SJCRH30 (cell line): ENCODE data around the gene ZBTB39. TPM values are rescaled to one million over a fixed set of nuclear protein-coding genes. Genes with fewer than 3 reads are reported as not detected.
A peak's percentile ranks its signal among the peaks of the same experiment; 100 is the strongest.
"Not testable (repeated sequence)": the region's sequence is repeated elsewhere in the genome, so short reads cannot be mapped to it uniquely, and the experiment has no call there.

Experiments
- DNase-seq, 2 experiments: peaks; one replicate each; pipeline ENCODE4 v3.0.0-alpha.2; 2015 to 2020
- H3K27ac ChIP-seq: fragments of 250-450 bp; sonication (Bioruptor Pico); 2 replicates; pipeline ENCODE4 v1.5.1; 2020; ENCODE audit warnings: mild to moderate bottlenecking, moderate library complexity
- H3K27me3 ChIP-seq: fragments of 250-450 bp; sonication (Bioruptor Pico); 2 replicates; pipeline ENCODE4 v1.5.1; 2020; ENCODE audit warnings: mild to moderate bottlenecking, moderate library complexity
- H3K36me3 ChIP-seq: fragments of 250-450 bp; sonication (Bioruptor Pico); 2 replicates; pipeline ENCODE4 v1.5.1; 2020; ENCODE audit warnings: mild to moderate bottlenecking, moderate library complexity
- H3K4me1 ChIP-seq: fragments of 250-450 bp; sonication (Bioruptor Pico); 2 replicates; pipeline ENCODE4 v1.5.1; 2020; ENCODE audit warnings: mild to moderate bottlenecking, moderate library complexity
- H3K4me3 ChIP-seq: fragments of 250-450 bp; sonication (Bioruptor Pico); 2 replicates; pipeline ENCODE4 v1.5.1; 2020; ENCODE audit warnings: mild to moderate bottlenecking, moderate library complexity
- H3K9me3 ChIP-seq: fragments of 250-450 bp; sonication (Bioruptor Pico); replicated peaks from 2 replicates; pipeline ENCODE4 v1.5.1; 2020; ENCODE audit warnings: mild to moderate bottlenecking, moderate library complexity
- total RNA-seq: library from RNA; depleted of rRNA; stranded (reverse); fragments of >200 nt; shearing (Covaris generic); gene quantifications from 2 replicates; pipeline ENCODE4 v1.2.3, GENCODE V29; 2014

ZBTB39 gene
- total RNA-seq, 1 experiment from 2014 or later: 101 TPM

DNA sequence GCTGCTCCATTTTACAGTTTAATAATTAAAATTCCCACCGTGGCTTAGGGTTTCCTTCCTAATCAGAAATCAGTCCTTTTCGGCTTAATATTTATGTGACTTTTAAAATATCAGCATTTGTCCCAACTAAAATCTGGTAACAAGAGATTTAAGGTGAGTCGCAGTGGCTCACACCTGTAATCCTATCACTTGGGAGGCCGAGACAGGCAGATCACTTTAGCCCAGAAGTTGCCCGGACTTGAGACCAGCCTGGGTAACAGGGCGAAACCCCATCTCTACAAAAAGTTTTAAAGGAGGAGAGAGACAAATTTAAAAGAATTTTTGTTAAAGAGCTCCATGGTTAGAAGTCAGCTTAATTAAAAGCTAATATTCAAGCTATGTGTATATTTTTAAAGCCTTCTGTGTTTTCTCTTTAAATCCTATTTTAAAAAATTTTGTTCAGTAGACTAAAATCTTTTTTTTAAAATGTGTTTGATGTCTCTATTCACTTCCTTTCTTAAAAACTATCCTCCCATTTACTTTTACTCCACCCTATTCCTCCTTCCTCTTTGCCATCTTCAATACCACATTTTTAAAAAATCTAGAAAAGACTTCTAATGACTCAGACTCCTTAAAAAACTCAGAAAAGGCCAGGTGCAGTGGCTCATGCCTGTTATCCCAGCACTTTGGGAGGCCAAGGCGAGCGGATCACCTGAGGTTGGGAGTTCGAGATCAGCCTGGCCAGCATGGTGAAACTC lies 13.8 kb upstream of the ZBTB39 start:
- no peaks in the 10 kb centered on the region; the same call in 1 of the 2 replicates for H3K36me3 ChIP-seq
- no peak overlapping the region for H3K4me3 ChIP-seq
- no peak overlapping the region for H3K27ac ChIP-seq
- DNase-seq: no peak
- H3K4me1 ChIP-seq: no peaks in the 10 kb centered on the region
- H3K27me3 ChIP-seq: peaks cover 83% of the 10 kb centered on the region
- H3K9me3 ChIP-seq: no peaks in the 10 kb centered on the region

DNA sequence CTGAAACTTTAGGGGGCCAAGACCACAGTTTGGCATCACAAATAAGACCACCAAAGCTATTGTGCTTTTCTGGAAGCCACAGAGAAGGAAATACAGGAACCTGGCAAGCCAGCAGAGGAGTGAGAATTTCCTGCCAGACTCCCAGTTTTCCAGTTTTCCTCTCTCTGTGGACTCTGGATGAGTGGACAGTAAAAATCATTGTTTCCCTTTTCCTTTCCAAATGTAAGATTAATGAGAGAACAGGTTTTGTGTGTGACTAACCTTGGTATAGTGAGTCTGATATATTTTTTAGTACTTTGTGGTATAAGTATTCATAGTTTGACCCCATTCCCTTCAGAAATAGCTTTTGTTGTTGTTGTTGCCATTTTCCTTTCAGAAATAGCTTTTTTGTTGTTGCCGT lies 12.6 kb upstream of the ZBTB39 start:
- H3K27ac ChIP-seq: no peak overlapping the region
- DNase-seq: no peak
- H3K4me1 ChIP-seq: no peaks in the 10 kb centered on the region
- H3K4me3 ChIP-seq: no peak overlapping the region
- no peaks in the 10 kb centered on the region for H3K9me3 ChIP-seq
- no peaks in the 10 kb centered on the region; the same call in 1 of the 2 replicates for H3K36me3 ChIP-seq
- peaks cover 82% of the 10 kb centered on the region for H3K27me3 ChIP-seq

GRCh38 chr12:57018353-57018752 lies 12.0 kb upstream of the ZBTB39 start:
- H3K4me3 ChIP-seq, H3K27ac ChIP-seq, DNase-seq, H3K9me3 ChIP-seq, H3K36me3 ChIP-seq, H3K4me1 ChIP-seq: not testable (repeated sequence)
- peaks cover 83% of the 10 kb centered on the region for H3K27me3 ChIP-seq

DNA sequence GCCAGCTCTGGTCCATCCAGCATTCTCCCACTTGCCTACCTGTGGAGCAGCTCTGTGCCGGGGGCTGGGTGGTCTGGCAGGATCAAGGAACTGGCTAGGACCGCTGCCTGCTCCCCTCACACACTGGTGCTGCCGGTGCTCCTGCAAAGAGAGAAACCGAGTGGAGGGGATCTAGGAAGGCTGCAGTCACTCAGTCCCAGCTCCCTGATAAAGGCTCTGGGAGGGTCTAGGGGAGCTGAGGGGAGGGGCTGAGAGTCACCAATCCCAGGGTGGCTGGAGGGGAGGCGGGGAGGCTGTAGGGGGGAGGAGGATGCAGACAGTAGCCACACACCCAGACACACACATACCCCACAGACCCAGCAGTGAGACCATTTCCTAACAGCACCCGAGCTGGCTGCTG lies 10.0 kb upstream of the ZBTB39 start, which contains the start of gene TAC3:
Gene TAC3, minus strand, starts transcription at position 182 of the 400 bp plus-strand sequence. CDS start 732 bp downstream, outside the sequence.
- Histone ChIP-seq H3K9me3 (no peaks in the 10 kb centered on the region), H3K4me1 (no peaks in the 10 kb centered on the region), H3K36me3 (no peaks in the 10 kb centered on the region; the same call in 1 of the 2 replicates), H3K27ac (no peak within 1 kb of the TSS), H3K4me3 (no peak within 1 kb of the TSS), H3K27me3 (peaks cover 83% of the 10 kb centered on the region)
- DNase-seq: peak in 1 of 2 experiments; percentile 57

DNA sequence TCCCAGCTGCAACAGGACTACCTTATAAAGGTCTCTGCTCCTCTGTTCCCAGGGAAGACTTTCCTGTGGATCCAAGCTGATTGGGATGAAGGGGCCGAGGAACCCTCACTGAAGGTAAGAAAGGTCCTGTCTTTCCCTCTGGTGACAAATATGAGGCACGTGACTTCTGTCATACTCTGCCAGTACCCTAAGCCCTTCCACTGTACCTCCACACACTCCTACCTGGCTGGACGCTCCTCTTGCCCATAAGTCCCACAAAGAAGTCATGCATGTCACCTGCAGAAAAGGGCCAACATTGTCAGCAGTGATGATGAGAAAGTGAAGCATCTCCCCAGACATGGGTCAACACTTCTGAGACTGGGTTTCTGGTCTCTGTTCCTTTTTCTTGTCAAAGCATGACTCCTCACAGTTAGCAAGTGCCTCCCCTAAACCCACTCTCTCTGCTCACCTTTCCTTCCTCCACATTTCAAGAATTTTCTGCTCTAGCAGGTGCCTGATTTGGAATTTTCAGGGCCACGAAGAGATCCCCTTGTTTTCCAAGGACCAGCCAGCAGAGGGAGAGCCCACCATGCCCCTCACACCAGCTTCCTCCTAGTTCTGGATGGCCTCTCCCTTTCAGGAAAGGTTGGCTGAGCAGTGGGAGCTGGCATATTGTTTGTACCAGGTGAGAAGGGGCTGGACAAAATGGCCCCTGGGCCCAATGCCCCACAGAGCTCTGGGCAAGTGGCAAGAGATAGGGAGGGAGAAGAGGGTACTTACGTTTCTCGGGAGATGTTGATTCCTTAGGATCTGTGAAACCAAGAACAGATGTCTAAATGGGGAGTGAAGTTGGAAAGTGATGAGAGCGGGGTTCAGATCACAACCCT lies 6.5 kb upstream of the ZBTB39 start:
- H3K9me3 ChIP-seq: no peaks in the 10 kb centered on the region
- no peak for DNase-seq
- peaks cover 71% of the 10 kb centered on the region for H3K27me3 ChIP-seq

DNA sequence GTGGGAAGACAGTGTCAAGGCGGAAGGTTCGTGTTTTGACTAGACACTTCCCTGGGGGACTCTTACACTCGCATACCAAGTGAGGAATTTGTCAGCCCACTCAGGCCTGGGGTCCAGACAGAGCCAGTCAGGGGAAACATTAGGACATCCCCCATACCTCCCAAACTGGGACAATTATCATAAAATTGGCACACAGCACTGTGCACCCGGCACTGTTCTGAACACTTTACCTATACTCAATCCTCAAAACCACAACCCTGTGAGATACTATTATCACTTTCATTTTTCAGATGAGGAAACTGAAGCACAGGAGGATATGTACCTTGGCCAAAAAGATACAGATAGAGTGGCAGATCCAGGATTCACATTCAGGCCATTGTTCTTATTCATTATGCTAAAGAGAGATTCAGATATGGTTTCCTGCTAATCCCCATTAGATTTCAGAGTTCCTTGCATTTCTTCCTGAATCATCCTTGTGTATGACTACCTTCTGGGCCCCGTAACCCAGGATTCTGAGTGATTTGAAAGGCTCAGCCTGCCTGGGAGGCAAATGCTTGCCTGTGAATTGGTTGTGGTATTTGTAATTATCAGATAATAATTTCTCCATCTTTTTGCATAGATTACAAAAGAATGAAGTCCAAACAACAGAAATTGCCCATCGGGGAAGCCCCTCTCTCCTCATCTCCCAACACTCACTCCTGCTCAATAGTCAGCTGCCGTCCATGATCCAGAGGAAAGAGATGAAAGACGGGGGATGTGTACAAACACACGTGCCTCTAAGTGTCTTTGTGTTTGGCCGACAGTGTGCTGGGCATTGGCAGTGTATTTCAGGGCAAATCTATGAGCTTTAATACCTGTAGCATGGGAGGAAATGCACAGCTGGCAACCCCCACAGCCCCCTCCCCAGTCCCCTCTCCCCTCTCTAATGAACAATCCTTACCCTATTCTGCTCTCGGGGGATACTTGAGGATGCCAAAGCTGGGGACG lies 5.4 kb upstream of the ZBTB39 start:
- H3K27me3 ChIP-seq: peaks cover 63% of the 10 kb centered on the region
- no peak overlapping the region for H3K27ac ChIP-seq
- no peaks in the 10 kb centered on the region for H3K9me3 ChIP-seq
- H3K36me3 ChIP-seq: no peaks in the 10 kb centered on the region
- H3K4me3 ChIP-seq: no peak overlapping the region
- DNase-seq: no peak
- peaks cover 13% of the 10 kb centered on the region for H3K4me1 ChIP-seq

More for the DNA sequence above, 6.5 kb upstream of the ZBTB39 start:
- Histone ChIP-seq H3K4me3 (no peak overlapping the region), H3K27ac (no peak overlapping the region), H3K36me3 (no peaks in the 10 kb centered on the region), H3K4me1 (peaks cover 11% of the 10 kb centered on the region)

- peaks cover 55% of the 10 kb centered on the region for H3K27me3 ChIP-seq
- no peaks in the 10 kb centered on the region for H3K36me3 ChIP-seq
- no peak for DNase-seq
- H3K4me1 ChIP-seq: peaks cover 14% of the 10 kb centered on the region
- H3K4me3 ChIP-seq: no peak overlapping the region
- H3K27ac ChIP-seq: no peak overlapping the region
- no peaks in the 10 kb centered on the region for H3K9me3 ChIP-seq
Measured at GRCh38 chr12:57010627-57011247, 4.4 kb upstream of the ZBTB39 start.

DNA sequence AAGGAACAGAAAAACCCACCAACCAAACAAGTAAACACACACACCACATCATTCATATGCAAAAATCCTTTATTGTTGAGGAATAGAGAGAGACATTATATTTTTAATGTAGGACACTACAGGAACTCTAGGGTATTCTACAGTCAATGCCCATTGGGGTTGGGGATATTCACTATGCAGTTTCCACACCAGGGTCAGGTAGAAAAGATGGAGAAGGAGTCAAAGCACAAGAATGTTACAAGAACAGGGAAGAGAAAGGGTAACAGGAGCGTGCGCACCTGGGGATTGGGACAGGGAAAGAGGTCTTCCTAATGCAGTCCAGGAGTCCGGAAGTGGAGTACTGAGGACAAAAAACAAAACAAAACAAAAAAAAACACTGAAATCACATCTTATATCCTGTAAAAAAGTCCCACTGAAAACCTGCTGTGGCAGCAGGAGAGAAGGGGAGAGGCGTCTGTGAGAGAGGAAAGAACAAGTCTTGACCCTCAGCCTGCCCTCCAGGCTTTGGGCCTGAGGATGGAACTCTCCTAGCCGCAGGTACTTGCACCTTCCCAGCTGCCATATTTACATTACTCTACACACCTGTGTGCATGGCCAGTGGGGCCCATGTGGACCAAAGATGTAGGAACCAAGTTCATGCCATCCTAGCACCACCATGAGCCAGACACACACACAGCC lies 3.7 kb upstream of the ZBTB39 start:
- Histone ChIP-seq H3K4me3 (no peak overlapping the region), H3K27ac (no peak overlapping the region), H3K9me3 (no peaks in the 10 kb centered on the region), H3K4me1 (peaks cover 19% of the 10 kb centered on the region), H3K36me3 (no peaks in the 10 kb centered on the region), H3K27me3 (peaks cover 48% of the 10 kb centered on the region)
- no peak for DNase-seq

GRCh38 chr12:57008178-57008577 lies 1.8 kb upstream of the ZBTB39 start:
- no peak overlapping the region for H3K4me3 ChIP-seq
- peaks cover 31% of the 10 kb centered on the region for H3K27me3 ChIP-seq
- peak; percentile 74 to 95 for DNase-seq
- H3K4me1 ChIP-seq: peaks cover 20% of the 10 kb centered on the region
- no peak overlapping the region for H3K27ac ChIP-seq
- peaks cover 18% of the 10 kb centered on the region for H3K36me3 ChIP-seq
- H3K9me3 ChIP-seq: no peaks in the 10 kb centered on the region

DNA sequence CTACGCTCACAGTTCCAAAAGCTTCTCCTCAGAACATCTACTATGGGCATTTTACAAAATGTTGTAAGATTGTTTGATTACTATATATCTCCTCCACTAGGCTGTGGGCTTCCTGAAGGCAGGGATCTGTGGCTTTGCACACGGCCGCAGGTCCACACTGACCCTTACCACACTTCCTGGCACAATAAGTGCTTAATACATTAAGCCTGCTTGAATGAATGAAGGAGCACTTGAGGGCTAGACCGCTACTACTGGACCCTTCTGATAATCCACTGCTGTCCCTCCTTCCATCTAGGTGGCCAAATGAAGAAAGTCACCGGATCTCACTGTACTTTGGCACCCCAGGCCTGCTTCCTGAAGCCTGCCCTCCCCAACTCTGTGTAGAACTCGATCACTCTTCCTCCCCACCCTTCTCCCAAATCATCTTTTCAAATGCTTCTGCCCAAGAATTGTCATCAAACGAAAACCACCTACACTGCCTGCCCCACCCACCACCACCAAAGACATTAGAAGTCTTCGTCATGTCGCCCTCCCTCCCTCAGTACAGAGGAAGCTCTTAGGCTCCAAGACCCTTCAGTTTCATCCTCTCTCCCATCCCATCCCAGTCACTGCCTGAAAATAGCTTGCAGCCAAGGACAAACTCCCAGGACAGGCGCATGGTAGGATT lies 596 bp upstream of the ZBTB39 start:
- peaks cover 20% of the 10 kb centered on the region for H3K4me1 ChIP-seq
- no peak overlapping the region for H3K27ac ChIP-seq
- H3K4me3 ChIP-seq: peak overlapping the region; percentile 97
- peaks cover 30% of the 10 kb centered on the region for H3K36me3 ChIP-seq
- no peak for DNase-seq
- no peaks in the 10 kb centered on the region for H3K9me3 ChIP-seq
- H3K27me3 ChIP-seq: peaks cover 22% of the 10 kb centered on the region

DNA sequence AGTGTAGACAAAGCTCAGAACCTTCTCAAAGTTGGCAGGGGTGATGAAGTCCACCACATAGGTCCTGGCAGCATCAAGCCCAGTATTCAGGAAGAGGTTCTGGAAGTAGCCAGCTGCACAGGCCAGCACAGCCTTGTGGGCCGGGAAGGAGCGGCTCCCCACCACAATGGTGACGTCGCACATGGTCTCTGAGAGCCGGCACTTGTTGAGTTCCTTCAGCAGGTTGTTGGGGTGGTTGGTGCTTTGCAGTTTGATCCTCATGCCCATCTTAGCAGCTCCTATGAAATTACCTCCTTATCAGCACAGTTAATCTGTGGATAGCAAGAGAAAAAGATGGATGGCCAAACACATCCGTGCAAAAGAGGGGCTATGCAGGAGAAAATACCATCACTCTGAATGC lies 1.7 kb downstream of the ZBTB39 start:
- H3K4me3 ChIP-seq: no peak overlapping the region
- H3K4me1 ChIP-seq: peaks cover 20% of the 10 kb centered on the region
- no peaks in the 10 kb centered on the region for H3K9me3 ChIP-seq
- peaks cover 53% of the 10 kb centered on the region for H3K36me3 ChIP-seq
- peak in 1 of 2 experiments; percentile 22 for DNase-seq
- peaks cover 3% of the 10 kb centered on the region; the same call in 1 of the 2 replicates for H3K27me3 ChIP-seq
- H3K27ac ChIP-seq: no peak overlapping the region

- Histone ChIP-seq H3K27ac (no peak overlapping the region), H3K27me3 (no peaks in the 10 kb centered on the region), H3K4me1 (peaks cover 12% of the 10 kb centered on the region), H3K4me3 (no peak overlapping the region), H3K9me3 (no peaks in the 10 kb centered on the region), H3K36me3 (peaks cover 66% of the 10 kb centered on the region)
- no peak for DNase-seq
Measured at GRCh38 chr12:57003395-57003794, 3.0 kb downstream of the ZBTB39 start.

DNA sequence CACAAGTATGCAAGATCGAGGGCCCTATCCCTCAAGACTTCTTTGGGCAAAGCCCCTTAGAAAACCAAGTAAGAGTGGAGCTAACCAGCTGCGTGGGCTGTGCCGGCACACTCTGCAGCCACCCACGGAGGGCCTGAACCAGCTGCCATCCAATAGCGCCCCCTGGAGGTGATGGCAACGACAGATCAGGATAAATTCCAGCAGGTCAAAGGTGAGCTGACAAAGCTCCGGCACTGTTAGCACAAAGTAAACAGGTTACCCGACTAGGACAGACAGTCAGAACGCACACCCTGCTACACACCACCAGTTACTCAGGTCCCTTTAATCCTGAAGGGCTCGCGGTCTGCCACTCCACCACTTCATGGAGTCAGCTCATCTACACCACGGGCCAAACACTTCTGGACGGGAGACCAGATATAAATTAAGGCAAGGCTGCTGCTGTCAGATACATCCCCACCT lies 4.9 kb downstream of the ZBTB39 start:
- H3K27ac ChIP-seq: no peak overlapping the region
- peaks cover 11% of the 10 kb centered on the region for H3K4me1 ChIP-seq
- H3K36me3 ChIP-seq: peaks cover 74% of the 10 kb centered on the region
- no peak overlapping the region for H3K4me3 ChIP-seq
- no peaks in the 10 kb centered on the region for H3K9me3 ChIP-seq
- DNase-seq: peak; percentile 97 to 100
- H3K27me3 ChIP-seq: no peaks in the 10 kb centered on the region
